GM18858 (cell line): ENCODE results near the gene ROBO1.
"Not testable (repeated sequence)": the region's sequence is repeated elsewhere in the genome, so short reads cannot be mapped to it uniquely, and the experiment has no call there.

Experiments
- ATAC-seq: cut with Tn5 transposase; IDR thresholded peaks from one replicate; pipeline ENCODE4 v1.9.1; 2021; ENCODE audit not compliant: unreplicated experiment

Gene ROBO1

GRCh38 chr3:79558943-79559342, 208.9 kb downstream of the ROBO1 start:
- ATAC-seq = no peak

- ATAC-seq = no peak
Observed at GRCh38 chr3:79555655-79556054, 212.1 kb downstream of the ROBO1 start.

GRCh38 chr3:79551997-79552396, 215.8 kb downstream of the ROBO1 start:
- ATAC-seq = no peak

GRCh38 chr3:79551321-79551892, 216.4 kb downstream of the ROBO1 start:
- ATAC-seq = no peak

- ATAC-seq = no peak
Observed at GRCh38 chr3:79543218-79543982, 224.4 kb downstream of the ROBO1 start.

- ATAC-seq = no peak
Observed at GRCh38 chr3:79534727-79535126, 233.1 kb downstream of the ROBO1 start.

- ATAC-seq = no peak
Observed at GRCh38 chr3:79531566-79532295, 236.1 kb downstream of the ROBO1 start.

- ATAC-seq = no peak
Observed at GRCh38 chr3:79521221-79521848, 246.5 kb downstream of the ROBO1 start.

- ATAC-seq = no peak
Observed at GRCh38 chr3:79517766-79518413, 249.9 kb downstream of the ROBO1 start.

GRCh38 chr3:79516795-79517194, 251.0 kb downstream of the ROBO1 start:
- no peak for ATAC-seq

GRCh38 chr3:79515072-79515471, 252.7 kb downstream of the ROBO1 start:
- no peak for ATAC-seq

- ATAC-seq = no peak
Observed at GRCh38 chr3:79514069-79514468, 253.7 kb downstream of the ROBO1 start.

- no peak for ATAC-seq
Observed at GRCh38 chr3:79506751-79507150, 261.0 kb downstream of the ROBO1 start.

GRCh38 chr3:79502216-79502681, 265.5 kb downstream of the ROBO1 start:
- ATAC-seq = not testable (repeated sequence)

- peak; percentile 86 for ATAC-seq
Observed at GRCh38 chr3:79497447-79498111, 270.2 kb downstream of the ROBO1 start.

- no peak for ATAC-seq
Observed at GRCh38 chr3:79491029-79491641, 276.7 kb downstream of the ROBO1 start.

GRCh38 chr3:79490165-79491028, 277.4 kb downstream of the ROBO1 start:
- no peak for ATAC-seq

GRCh38 chr3:79488407-79488806, 279.4 kb downstream of the ROBO1 start:
- ATAC-seq = no peak

- no peak for ATAC-seq
Observed at GRCh38 chr3:79480746-79481145, 287.1 kb downstream of the ROBO1 start.
